ENCODE data around the gene FAM184A. TPM values are rescaled to one million over a fixed set of nuclear protein-coding genes. Genes with fewer than 3 reads are reported as not detected.

FAM184A gene
- total RNA-seq, 6 donors from 2014 or later = 8.4 to 75.4 (median 39.5) TPM

GRCh38 chr6:119061215-119061614, 17.2 kb downstream of the FAM184A start:
- H3K27ac ChIP-seq = no peak overlapping the region
- WGBS, 2 donors = 80 to 89% methylated on average over 3 of the region's 3 CpGs

DNA sequence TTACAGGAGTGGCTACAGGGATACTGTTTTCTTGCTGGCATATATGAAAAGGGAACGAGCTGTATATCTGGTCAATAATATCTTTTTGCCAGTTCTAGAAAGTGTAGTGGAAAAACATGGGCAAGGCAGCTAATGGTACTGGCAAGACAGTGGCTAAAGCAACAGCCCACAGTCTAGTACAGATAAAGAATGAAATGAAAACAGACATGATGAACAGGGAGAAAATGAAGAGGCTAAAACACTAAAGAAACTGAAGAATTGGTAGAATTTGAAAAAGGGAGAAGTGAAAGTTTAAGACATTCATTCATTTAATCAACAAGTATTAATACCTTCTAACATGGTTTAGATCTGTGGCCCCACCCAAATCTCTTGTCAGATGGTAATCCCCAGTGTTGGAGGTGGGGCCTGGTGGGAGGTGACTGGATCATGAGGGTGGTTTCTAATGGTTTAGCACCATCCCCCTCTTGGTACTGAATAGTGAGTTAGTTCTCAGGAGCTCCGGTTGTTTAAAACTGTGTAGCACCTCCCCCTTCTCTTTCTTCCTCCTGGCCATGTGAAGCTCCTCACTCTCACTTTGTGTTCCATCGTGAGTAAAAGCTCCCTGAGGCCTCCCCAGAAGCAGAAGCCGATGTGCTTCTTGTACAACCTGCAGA, 18.1 kb downstream of the FAM184A start:
- ATAC-seq (ENCODE audit: low FRiP score in 2 of 2) (no peak), DNase-seq (no peak)
- H3K27ac ChIP-seq = no peak overlapping the region
- 81 to 83% methylated on average over 4 of the region's 4 CpGs for WGBS, 2 donors
- H3K4me3 ChIP-seq = no peak overlapping the region
- H3K9me3 ChIP-seq = no peaks in the 10 kb centered on the region
- H3K4me1 ChIP-seq = no peaks in the 10 kb centered on the region
- H3K36me3 ChIP-seq = no peaks in the 10 kb centered on the region
- no peaks in the 10 kb centered on the region for H3K27me3 ChIP-seq
- TF ChIP-seq POLR2A (IDR thresholded peaks at IDR 0.05) = no peak
- no peak for TF ChIP-seq CTCF (IDR thresholded peaks at IDR 0.05)
- TF ChIP-seq POLR2AphosphoS5 (IDR thresholded peaks at IDR 0.05) = no peak
- TF ChIP-seq EP300 (IDR thresholded peaks at IDR 0.05) = no peak

More at GRCh38 chr6:119061215-119061614, 17.2 kb downstream of the FAM184A start:
- Histone ChIP-seq H3K27me3 (no peaks in the 10 kb centered on the region), H3K4me1 (no peaks in the 10 kb centered on the region), H3K9me3 (no peaks in the 10 kb centered on the region), H3K36me3 (no peaks in the 10 kb centered on the region), H3K4me3 (no peak overlapping the region)
- DNase-seq = no peak
- TF ChIP-seq POLR2AphosphoS5 (IDR thresholded peaks at IDR 0.05) (no peak), POLR2A (IDR thresholded peaks at IDR 0.05) (no peak), CTCF (IDR thresholded peaks at IDR 0.05) (no peak), EP300 (IDR thresholded peaks at IDR 0.05) (no peak)
- no peak for ATAC-seq (ENCODE audit: low FRiP score in 2 of 2)

DNA sequence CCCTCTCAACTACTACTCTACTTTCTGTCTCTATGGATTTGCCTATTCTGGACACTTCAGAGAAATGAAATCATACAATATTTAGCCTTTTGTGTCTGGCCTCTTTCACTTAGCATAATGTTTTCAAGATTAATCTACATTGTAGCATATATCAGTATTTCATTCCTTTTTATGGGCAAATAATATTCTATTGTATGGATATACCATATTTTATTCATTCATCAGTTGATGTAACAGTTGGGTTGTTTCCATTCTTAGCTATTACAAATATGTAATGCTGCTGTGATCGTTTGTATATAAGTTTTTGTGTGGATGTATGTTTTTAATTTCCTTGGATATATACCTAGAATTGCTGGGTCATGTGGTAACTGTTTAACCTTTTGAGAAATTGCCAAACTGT, 23.4 kb downstream of the FAM184A start:
- TF ChIP-seq CTCF (IDR thresholded peaks at IDR 0.05) (no peak), EP300 (IDR thresholded peaks at IDR 0.05) (no peak), POLR2AphosphoS5 (IDR thresholded peaks at IDR 0.05) (no peak), POLR2A (IDR thresholded peaks at IDR 0.05) (no peak)
- Histone ChIP-seq H3K4me3 (no peak overlapping the region), H3K4me1 (no peaks in the 10 kb centered on the region), H3K9me3 (no peaks in the 10 kb centered on the region), H3K27me3 (no peaks in the 10 kb centered on the region), H3K36me3 (no peaks in the 10 kb centered on the region), H3K27ac (no peak overlapping the region)
- ATAC-seq (ENCODE audit: low FRiP score in 2 of 2) (no peak), DNase-seq (no peak)
- WGBS, 2 donors = 86 to 87% methylated on average over 1 of the region's 1 CpG

GRCh38 chr6:119052987-119053386, 25.5 kb downstream of the FAM184A start:
- 68 to 81% methylated on average over 1 of the region's 1 CpG for WGBS, 2 donors
- ATAC-seq (ENCODE audit: low FRiP score in 2 of 2) = no peak

More at GRCh38 chr6:119052987-119053386, 25.5 kb downstream of the FAM184A start:
- Histone ChIP-seq H3K9me3 (no peaks in the 10 kb centered on the region), H3K27ac (no peak overlapping the region), H3K36me3 (no peaks in the 10 kb centered on the region), H3K4me1 (no peaks in the 10 kb centered on the region), H3K4me3 (no peak overlapping the region), H3K27me3 (no peaks in the 10 kb centered on the region)
- no peak for DNase-seq
- no peak for TF ChIP-seq POLR2A (IDR thresholded peaks at IDR 0.05)
- TF ChIP-seq CTCF (IDR thresholded peaks at IDR 0.05) = no peak
- no peak for TF ChIP-seq EP300 (IDR thresholded peaks at IDR 0.05)
- no peak for TF ChIP-seq POLR2AphosphoS5 (IDR thresholded peaks at IDR 0.05)
